Measurements from ENCODE around the gene SETD1B.

Gene SETD1B

GRCh38 chr12:121810234-121810817 is 6.5 kb downstream of the SETD1B start:
- DNase-seq, result no peak

GRCh38 chr12:121810833-121811433 is 7.1 kb downstream of the SETD1B start:
- no peak for DNase-seq

GRCh38 chr12:121811434-121812319 is 7.9 kb downstream of the SETD1B start:
- peak; percentile 23 to 79 for DNase-seq

GRCh38 chr12:121812320-121812871 is 8.6 kb downstream of the SETD1B start:
- DNase-seq, result peak in 1 of 2 experiments; percentile 82

GRCh38 chr12:121812921-121813896 is 9.4 kb downstream of the SETD1B start:
- no peak for DNase-seq

- DNase-seq, result no peak
These were observed 10.1 kb downstream of the SETD1B start for GRCh38 chr12:121813951-121814350.

GRCh38 chr12:121814429-121815119 is 10.8 kb downstream of the SETD1B start:
- no peak for DNase-seq

- DNase-seq, result no peak
These were observed 11.5 kb downstream of the SETD1B start for GRCh38 chr12:121815263-121815662.

- DNase-seq, result no peak
These were observed 13.3 kb downstream of the SETD1B start for GRCh38 chr12:121816925-121817647.

GRCh38 chr12:121817648-121818043 is 13.8 kb downstream of the SETD1B start:
- DNase-seq, result no peak

GRCh38 chr12:121819212-121819949 is 15.6 kb downstream of the SETD1B start:
- DNase-seq, result no peak

- DNase-seq, result no peak
These were observed 16.2 kb downstream of the SETD1B start for GRCh38 chr12:121820056-121820455.

GRCh38 chr12:121822393-121823100 is 18.7 kb downstream of the SETD1B start:
- no peak for DNase-seq

- DNase-seq, result no peak
These were observed 19.4 kb downstream of the SETD1B start for GRCh38 chr12:121823101-121823726.

GRCh38 chr12:121823727-121824115 is 19.9 kb downstream of the SETD1B start:
- no peak for DNase-seq

- DNase-seq, result no peak
These were observed 21.3 kb downstream of the SETD1B start for GRCh38 chr12:121825041-121825523.

- DNase-seq, result no peak
These were observed 22.7 kb downstream of the SETD1B start for GRCh38 chr12:121826318-121827150.

Measured in NCI-H526 (cell line).